SK-N-SH treated with all-trans-retinoic acid at 6 μM for 48 hours (cell line): ENCODE measurements around the gene KRTAP17-1.

Experiments
- ATAC-seq: fragments of 200-7000 bp; cut with Tn5 transposase; 3 replicates; pipeline ENCODE4 v1.9.1; 2020; ENCODE audit warnings: mild to moderate bottlenecking, moderate library complexity
- BACH2 ChIP-seq: fragments of 250-450 bp; sonication (Bioruptor Pico); IDR thresholded peaks from 2 replicates; pipeline ENCODE4 v1.9.0; 2021; ENCODE audit warnings: mild to moderate bottlenecking, borderline replicate concordance
- CREB5 ChIP-seq: fragments of 250-450 bp; sonication (Bioruptor Pico); IDR thresholded peaks from 2 replicates; pipeline ENCODE4 v1.5.1; 2020; ENCODE audit warnings: low read depth, mild to moderate bottlenecking, moderate library complexity
- CSDC2 ChIP-seq: fragments of 250-450 bp; sonication (Bioruptor Pico); IDR thresholded peaks from 2 replicates; pipeline ENCODE4 v1.5.0; 2020; ENCODE audit warnings: mild to moderate bottlenecking, moderate library complexity
- CSRNP3 ChIP-seq: fragments of 250-450 bp; sonication (Bioruptor Pico); IDR thresholded peaks from 2 replicates; pipeline ENCODE4 v1.5.1; 2021; ENCODE audit warnings: mild to moderate bottlenecking, moderate library complexity
- GLIS3 ChIP-seq: fragments of 250-450 bp; sonication (Bioruptor Pico); IDR thresholded peaks from 2 replicates; pipeline ENCODE4 v1.5.0; 2020; ENCODE audit warnings: mild to moderate bottlenecking, moderate library complexity
- ISL1 ChIP-seq: fragments of 250-450 bp; sonication (Bioruptor Pico); IDR thresholded peaks from 2 replicates; pipeline ENCODE4 v2.1.2; 2022; ENCODE audit warnings: mild to moderate bottlenecking, moderate library complexity
- OSR1 ChIP-seq: fragments of 250-450 bp; sonication (Bioruptor Pico); IDR thresholded peaks from 2 replicates; pipeline ENCODE4 v1.8.0; 2022; ENCODE audit warnings: moderate library complexity, mild to moderate bottlenecking, inconsistent platforms
- PATZ1 ChIP-seq: fragments of 250-450 bp; sonication (Bioruptor Pico); IDR thresholded peaks from 2 replicates; pipeline ENCODE4 v1.8.0; 2020; ENCODE audit warnings: mild to moderate bottlenecking, moderate library complexity, borderline replicate concordance
- PPARA ChIP-seq: fragments of 250-450 bp; sonication (Bioruptor Pico); IDR thresholded peaks from 2 replicates; pipeline ENCODE4 v1.5.0; 2020; ENCODE audit warnings: mild to moderate bottlenecking, borderline replicate concordance
- RARB ChIP-seq: fragments of 250-450 bp; sonication (Bioruptor Pico); IDR thresholded peaks from 2 replicates; pipeline ENCODE4 v1.8.0; 2021; ENCODE audit warnings: mild to moderate bottlenecking, moderate library complexity
- SNAI2 ChIP-seq: fragments of 250-450 bp; sonication (Bioruptor Pico); IDR thresholded peaks from 2 replicates; pipeline ENCODE4 v1.5.0; 2020; ENCODE audit warnings: mild to moderate bottlenecking, moderate library complexity
- TCF4 ChIP-seq: fragments of 250-450 bp; sonication (Bioruptor Pico); IDR thresholded peaks from 2 replicates; pipeline ENCODE4 v1.8.0; 2021; ENCODE audit warnings: mild to moderate bottlenecking, moderate library complexity, borderline replicate concordance
- TSHZ2 ChIP-seq: fragments of 250-450 bp; sonication (Bioruptor Pico); IDR thresholded peaks from 2 replicates; pipeline ENCODE4 v1.5.0; 2020; ENCODE audit warnings: mild to moderate bottlenecking, moderate library complexity
- ZFP3 ChIP-seq: fragments of 250-450 bp; sonication (Bioruptor Pico); IDR thresholded peaks from 2 replicates; pipeline ENCODE4 v1.5.0; 2020; ENCODE audit warnings: mild to moderate bottlenecking, moderate library complexity
- ZFP30 ChIP-seq: fragments of 450-650 bp; formaldehyde crosslinking; IDR thresholded peaks from 2 replicates; pipeline ENCODE4 v1.5.0; 2022; ENCODE audit warnings: mild to moderate bottlenecking, moderate library complexity
- ZNF70 ChIP-seq: fragments of 450-650 bp; formaldehyde crosslinking; IDR thresholded peaks from 2 replicates; pipeline ENCODE4 v1.5.0; 2020; ENCODE audit warnings: mild to moderate bottlenecking, moderate library complexity
- ZNF8 ChIP-seq: fragments of 450-650 bp; formaldehyde crosslinking; IDR thresholded peaks from 2 replicates; pipeline ENCODE4 v1.5.0; 2020; ENCODE audit warnings: mild to moderate bottlenecking, moderate library complexity

The KRTAP17-1 gene

GRCh38 chr17:41326173-41327145 is 10.9 kb upstream of the KRTAP17-1 start:
- TF ChIP-seq PATZ1 (no peak), OSR1 (CRISPR knock-in tag) (no peak), TCF4 (CRISPR knock-in tag) (no peak), TSHZ2 (CRISPR knock-in tag) (no peak), CSRNP3 (no peak), ZNF70 (CRISPR knock-in tag) (no peak), SNAI2 (CRISPR knock-in tag) (no peak), CREB5 (CRISPR knock-in tag) (no peak), CSDC2 (CRISPR knock-in tag) (no peak), GLIS3 (CRISPR knock-in tag) (no peak), ZFP30 (CRISPR knock-in tag) (no peak), PPARA (CRISPR knock-in tag) (no peak), BACH2 (no peak), ZNF8 (CRISPR knock-in tag) (no peak)
- no peak for ATAC-seq

- no peak for TF ChIP-seq ISL1 (CRISPR knock-in tag)
- TF ChIP-seq, all 23 proteins: peak for 0
- ATAC-seq: no peak
Measured at GRCh38 chr17:41325611-41326010, 10.1 kb upstream of the KRTAP17-1 start.

- ATAC-seq: no peak
Measured at GRCh38 chr17:41325126-41325525, 9.6 kb upstream of the KRTAP17-1 start.

More at GRCh38 chr17:41325126-41325525, 9.6 kb upstream of the KRTAP17-1 start:
- TF ChIP-seq CSRNP3 (no peak), ZFP30 (CRISPR knock-in tag) (no peak), PPARA (CRISPR knock-in tag) (no peak), BACH2 (no peak), PATZ1 (no peak), RARB (CRISPR knock-in tag) (no peak), TSHZ2 (CRISPR knock-in tag) (no peak), GLIS3 (CRISPR knock-in tag) (no peak), ZFP3 (CRISPR knock-in tag) (no peak)
- TF ChIP-seq, all 23 proteins: peak for 0
